HCT116 (cell line): ENCODE measurements around the gene DNTT. TPM values are rescaled to one million over a fixed set of nuclear protein-coding genes. Genes with fewer than 3 reads are reported as not detected.

Experiments
- ATAC-seq: fragments of 200-7000 bp; cut with Tn5 transposase; 2 replicates; pipeline ENCODE4 v1.9.1; 2020; ENCODE audit warnings: mild to moderate bottlenecking, moderate library complexity
- BruUV-seq: library from RNA; stranded (reverse); fragments of 400-500 nt; replicated peaks from 2 replicates; lab custom pipeline; 2021; lab: Mats Ljungman, UMichigan
- CTCF ChIA-PET: fragments of 300-600 bp; sonication (Branson Sonifier 250); formaldehyde crosslinking; loops from one replicate; lab custom pipeline; 2021; ENCODE audit warnings: antibody characterized with exemption; lab: Charles Lee
- POLR2A ChIA-PET: fragments of 300-600, 350-600 bp; sonication (Branson Sonifier 250); formaldehyde crosslinking; loops from one replicate; lab custom pipeline; 2021; ENCODE audit warnings: antibody characterized with exemption; lab: Charles Lee
- RAD21 ChIA-PET, 2 experiments: fragments of 300-600 bp; sonication (Branson Sonifier 250); formaldehyde crosslinking; loops; one replicate each; lab custom pipeline; 2023; ENCODE audit warnings: low total read pairs in 2 of 2; ENCODE audit not compliant: uncharacterized antibody in 2 of 2, unreplicated experiment in 2 of 2, low non-redundant PET in 1 of 2; lab: Charles Lee
- DNase-seq: peaks from one replicate; pipeline ENCODE4 v3.0.0-alpha.2; 2010; ENCODE audit warnings: low read depth, low spot score
- H2AFZ ChIP-seq: fragments of 200-600 bp; shearing (Covaris generic), sonication (generic); 2 replicates; pipeline ENCODE4 v1.6.1; 2017; ENCODE audit warnings: low read depth, mixed run types, mixed read lengths, antibody characterized with exemption, low read length; ENCODE audit not compliant: poor library complexity, severe bottlenecking
- H3K27ac ChIP-seq: 2 replicates; pipeline ENCODE4 v1.5.1; 2012; ENCODE audit warnings: low read depth, low read length
- H3K27me3 ChIP-seq: fragments of 200-600 bp; sonication (generic); 2 replicates; pipeline ENCODE4 v1.6.1; 2016; ENCODE audit warnings: mixed run types, low read length, mixed read lengths; ENCODE audit not compliant: insufficient read depth
- H3K36me3 ChIP-seq, 2 experiments: fragments of 200-500 bp in 1 of 2; fragments of 200-600 bp in 1 of 2; sonication (Bioruptor generic) in 1 of 2; sonication (generic) in 1 of 2; 2 replicates each; pipeline versions ENCODE4 v1.5.1 to v1.6.1; 2014 to 2016; ENCODE audit warnings: low read length in 2 of 2, inconsistent platforms in 1 of 2, mixed read lengths in 1 of 2, mixed run types in 1 of 2; ENCODE audit not compliant: insufficient read depth in 2 of 2, control insufficient read depth in 1 of 2
- H3K4me1 ChIP-seq, 2 experiments: fragments of 200-600 bp in 1 of 2; sonication (generic) in 1 of 2; 2 replicates each; pipeline versions ENCODE4 v1.5.1 to v1.6.1; 2012 to 2017; ENCODE audit warnings: low read length in 2 of 2, inconsistent platforms in 1 of 2, mild to moderate bottlenecking in 1 of 2, mixed read lengths in 1 of 2, mixed run types in 1 of 2, moderate library complexity in 1 of 2; ENCODE audit not compliant: insufficient read depth in 2 of 2, control insufficient read depth in 1 of 2
- H3K4me2 ChIP-seq: fragments of 200-600 bp; sonication (generic); 2 replicates; pipeline ENCODE4 v1.6.1; 2017; ENCODE audit warnings: mixed run types, low read length, mixed read lengths
- H3K4me3 ChIP-seq, 2 experiments: fragments of 200-600 bp in 1 of 2; sonication (generic) in 1 of 2; replicated peaks in 1 of 2; 2 replicates each; pipeline ENCODE4 v1.5.1; 2011 to 2016; ENCODE audit warnings: low read length in 2 of 2, control low read depth in 1 of 2, low read depth in 1 of 2, mild to moderate bottlenecking in 1 of 2, mixed read lengths in 1 of 2, mixed run types in 1 of 2
- H3K79me2 ChIP-seq: fragments of 200-600 bp; sonication (generic); 2 replicates; pipeline ENCODE4 v1.6.1; 2017; ENCODE audit warnings: mild to moderate bottlenecking, mixed run types, low read length, moderate library complexity, mixed read lengths; ENCODE audit not compliant: insufficient read depth
- H3K9ac ChIP-seq: fragments of 200-600 bp; sonication (generic); 2 replicates; pipeline ENCODE4 v1.6.1; 2016; ENCODE audit warnings: low read length, mixed read lengths
- H3K9me2 ChIP-seq: fragments of 200-600 bp; sonication (generic), shearing (Covaris generic); 2 replicates; pipeline ENCODE4 v1.6.1; 2017; ENCODE audit warnings: mixed run types, mild to moderate bottlenecking, moderate library complexity; ENCODE audit not compliant: insufficient read depth
- H3K9me3 ChIP-seq, 2 experiments: fragments of 200-500 bp in 1 of 2; fragments of 200-600 bp in 1 of 2; sonication (Bioruptor generic) in 1 of 2; sonication (generic) in 1 of 2; 2 replicates each; pipeline ENCODE4 v1.6.1; 2014 to 2017; ENCODE audit warnings: low read length in 2 of 2, mixed read lengths in 2 of 2, inconsistent platforms in 1 of 2, low read depth in 1 of 2, mild to moderate bottlenecking in 1 of 2, mixed run types in 1 of 2, moderate library complexity in 1 of 2; ENCODE audit not compliant: control insufficient read depth in 1 of 2, insufficient read depth in 1 of 2
- H4K20me1 ChIP-seq: fragments of 200-600 bp; sonication (generic), shearing (Covaris generic); 2 replicates; pipeline ENCODE4 v1.6.1; 2017; ENCODE audit warnings: mixed run types, mild to moderate bottlenecking, moderate library complexity; ENCODE audit not compliant: insufficient read depth
- CEBPB ChIP-seq: IDR thresholded peaks from 2 replicates; pipeline ENCODE4 v1.6.1; 2012; ENCODE audit warnings: low read depth
- EGR1 ChIP-seq: IDR thresholded peaks from 2 replicates; pipeline ENCODE4 v1.6.1; 2012; ENCODE audit warnings: low read depth
- ELF1 ChIP-seq: IDR thresholded peaks from 2 replicates; pipeline ENCODE4 v1.6.1; 2012; ENCODE audit warnings: low read depth, borderline replicate concordance
- EZH2 ChIP-seq: fragments of 200-600 bp; sonication (generic); IDR thresholded peaks from 2 replicates; pipeline ENCODE4 v1.6.1; 2017; ENCODE audit warnings: antibody characterized with exemption, mixed run types
- EZH2phosphoT487 ChIP-seq: fragments of 200-600 bp; IDR thresholded peaks from 2 replicates; pipeline ENCODE4 v1.6.1; 2018; ENCODE audit warnings: antibody characterized with exemption, borderline replicate concordance
- FOSL1 ChIP-seq: IDR thresholded peaks from 2 replicates; pipeline ENCODE4 v1.6.1; 2012; ENCODE audit warnings: low read depth
- JUND ChIP-seq: IDR thresholded peaks from 2 replicates; pipeline ENCODE4 v1.6.1; 2012
- POLR2A ChIP-seq: IDR thresholded peaks from 2 replicates; pipeline ENCODE4 v1.7.0; 2011; ENCODE audit warnings: borderline replicate concordance; ENCODE audit not compliant: insufficient read depth, insufficient read length; ENCODE audit errors: extremely low read depth
- POLR2AphosphoS5 ChIP-seq: IDR thresholded peaks from 2 replicates; pipeline ENCODE4 v1.6.1; 2011; ENCODE audit warnings: mild to moderate bottlenecking, low read depth, low read length, moderate library complexity
- RAD21 ChIP-seq: IDR thresholded peaks from 2 replicates; pipeline ENCODE4 v1.6.1; 2012; ENCODE audit warnings: low read depth, mild to moderate bottlenecking
- SP1 ChIP-seq: IDR thresholded peaks from 2 replicates; pipeline ENCODE4 v1.6.1; 2012; ENCODE audit warnings: low read depth
- SRF ChIP-seq: IDR thresholded peaks from 2 replicates; pipeline ENCODE4 v1.6.1; 2012; ENCODE audit warnings: low read depth
- TCF7L2 ChIP-seq: IDR thresholded peaks from 2 replicates; pipeline ENCODE4 v1.7.0; 2011; ENCODE audit warnings: borderline replicate concordance, inconsistent platforms; ENCODE audit not compliant: insufficient read depth, insufficient read length; ENCODE audit errors: extremely low read depth
- YY1 ChIP-seq: IDR thresholded peaks from 2 replicates; pipeline ENCODE4 v1.6.1; 2011; ENCODE audit warnings: low read length, low read depth, moderate library complexity, mild to moderate bottlenecking; ENCODE audit not compliant: insufficient replicate concordance; ENCODE audit errors: extremely low read depth
- ZNF274 ChIP-seq: fragments of 200-500 bp; sonication (Bioruptor generic); IDR thresholded peaks from 2 replicates; pipeline ENCODE4 v1.6.1; 2014; ENCODE audit warnings: mild to moderate bottlenecking, low read depth, low read length, inconsistent platforms
- intact Hi-C: fragments of 100-400 bp; cut with micrococcal nuclease; formaldehyde crosslinking; loops from 2 replicates; pipeline ENCODE4 v1.10.0; 2022
- total RNA-seq: library from RNA; stranded (reverse); gene quantifications from one replicate; pipeline ENCODE4 v1.2.1, GENCODE V29; 2021; ENCODE audit not compliant: unreplicated experiment
- TF ChIP-seq, protein P1 (sequence below): IDR thresholded peaks from 2 replicates; pipeline ENCODE4 v1.6.1; 2012
- TF ChIP-seq, protein P2 (sequence below): IDR thresholded peaks from 2 replicates; pipeline ENCODE4 v1.6.1; 2012; ENCODE audit warnings: low read depth
- TF ChIP-seq, protein P3 (sequence below), 3 experiments: fragments of 200-600 bp in 1 of 3; sonication (generic) in 1 of 3; IDR thresholded peaks in 2 of 3; conservative IDR thresholded peaks in 1 of 3; 2 replicates each; pipeline ENCODE4 v1.5.1; 2012 to 2017; ENCODE audit warnings: low read depth in 2 of 3, low read length in 2 of 3, antibody characterized with exemption in 1 of 3, borderline replicate concordance in 1 of 3, control low read depth in 1 of 3, mild to moderate bottlenecking in 1 of 3, mixed read lengths in 1 of 3, mixed run types in 1 of 3, moderate library complexity in 1 of 3; ENCODE audit not compliant: insufficient read depth in 1 of 3

Gene DNTT
- total RNA-seq, 1 experiment from 2014 or later, result not detected

DNA sequence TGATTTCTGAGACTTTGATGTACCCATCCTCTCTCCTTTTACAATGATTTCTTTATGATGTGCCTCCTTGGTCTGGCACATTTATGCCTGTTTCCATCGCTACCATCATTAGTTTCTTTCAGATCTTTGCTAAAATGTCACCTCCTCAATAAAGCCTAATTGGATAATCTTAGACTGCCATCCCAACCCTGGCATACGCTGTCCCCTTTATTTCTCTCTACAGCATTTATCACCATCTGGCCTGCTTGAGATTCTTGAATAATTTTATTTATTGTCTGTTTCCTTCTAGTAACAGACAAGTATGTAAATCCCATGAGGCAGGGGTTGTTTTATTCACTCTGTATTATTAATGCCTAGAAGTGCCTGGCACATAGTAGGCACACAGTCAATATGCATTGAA is 6.7 kb upstream of the DNTT start (continued):
- TF ChIP-seq ZNF274 (no peak), RAD21 (no peak), EZH2 (no peak), YY1 (no peak), CEBPB (no peak), SP1 (no peak), POLR2AphosphoS5 (no peak)
- TF ChIP-seq, protein P1, sequence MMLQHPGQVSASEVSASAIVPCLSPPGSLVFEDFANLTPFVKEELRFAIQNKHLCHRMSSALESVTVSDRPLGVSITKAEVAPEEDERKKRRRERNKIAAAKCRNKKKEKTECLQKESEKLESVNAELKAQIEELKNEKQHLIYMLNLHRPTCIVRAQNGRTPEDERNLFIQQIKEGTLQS, result no peak

DNA sequence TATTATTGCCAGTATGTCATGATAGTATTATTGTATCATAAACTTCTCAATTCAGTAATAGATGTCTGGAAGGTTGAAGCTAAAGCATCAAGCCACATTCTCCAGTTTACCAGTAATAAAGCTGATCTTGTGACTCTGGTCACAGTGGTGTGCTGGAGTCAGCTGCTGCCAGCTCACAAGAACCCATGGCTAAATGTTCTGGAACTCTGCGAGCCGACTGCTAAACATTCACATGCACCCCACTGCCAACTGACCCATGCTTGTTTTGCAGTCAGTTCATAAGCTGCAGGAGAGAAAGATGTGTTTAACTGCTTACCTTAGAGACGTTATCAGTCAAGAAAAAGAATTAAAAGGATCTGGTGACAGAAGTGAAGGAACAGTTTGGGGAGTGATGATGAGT is 5.9 kb upstream of the DNTT start:
- no TSS peak for BruUV-seq
- H3K9ac ChIP-seq, result no peak overlapping the region
- H4K20me1 ChIP-seq, result no peaks in the 10 kb centered on the region
- DNase-seq (no peak), ATAC-seq (no peak)
- H3K4me1 ChIP-seq, result no peaks in the 10 kb centered on the region
- H3K27ac ChIP-seq, result no peak overlapping the region
- peaks cover 42% of the 10 kb centered on the region for H3K27me3 ChIP-seq
- no peaks in the 10 kb centered on the region for H3K79me2 ChIP-seq
- H3K9me2 ChIP-seq, result no peaks in the 10 kb centered on the region
- no peak overlapping the region for H3K4me3 ChIP-seq
- intact Hi-C loops, result loop anchor here (10.0 kb wide), 2 partner anchors 154 to 254 kb away; partner anchors contain the start of gene CCNJ
- no peak overlapping the region for H2AFZ ChIP-seq
- H3K4me2 ChIP-seq, result no peak overlapping the region
- no peaks in the 10 kb centered on the region for H3K36me3 ChIP-seq
- POLR2A ChIA-PET, result no interaction called here
- CTCF ChIA-PET, result interaction anchor here (1.2 kb wide), 1 partner anchor 36 kb away, joined by 4 read pairs; no protein-coding TSS in a partner anchor
- no peaks in the 10 kb centered on the region for H3K9me3 ChIP-seq
- RAD21 ChIA-PET, result no interaction called here
- no peak for TF ChIP-seq JUND
- TF ChIP-seq SRF, result no peak
- TF ChIP-seq ELF1, result no peak
- TF ChIP-seq RAD21, result no peak
- TF ChIP-seq ZNF274, result no peak
- TF ChIP-seq POLR2A, result no peak
- TF ChIP-seq, protein P2, sequence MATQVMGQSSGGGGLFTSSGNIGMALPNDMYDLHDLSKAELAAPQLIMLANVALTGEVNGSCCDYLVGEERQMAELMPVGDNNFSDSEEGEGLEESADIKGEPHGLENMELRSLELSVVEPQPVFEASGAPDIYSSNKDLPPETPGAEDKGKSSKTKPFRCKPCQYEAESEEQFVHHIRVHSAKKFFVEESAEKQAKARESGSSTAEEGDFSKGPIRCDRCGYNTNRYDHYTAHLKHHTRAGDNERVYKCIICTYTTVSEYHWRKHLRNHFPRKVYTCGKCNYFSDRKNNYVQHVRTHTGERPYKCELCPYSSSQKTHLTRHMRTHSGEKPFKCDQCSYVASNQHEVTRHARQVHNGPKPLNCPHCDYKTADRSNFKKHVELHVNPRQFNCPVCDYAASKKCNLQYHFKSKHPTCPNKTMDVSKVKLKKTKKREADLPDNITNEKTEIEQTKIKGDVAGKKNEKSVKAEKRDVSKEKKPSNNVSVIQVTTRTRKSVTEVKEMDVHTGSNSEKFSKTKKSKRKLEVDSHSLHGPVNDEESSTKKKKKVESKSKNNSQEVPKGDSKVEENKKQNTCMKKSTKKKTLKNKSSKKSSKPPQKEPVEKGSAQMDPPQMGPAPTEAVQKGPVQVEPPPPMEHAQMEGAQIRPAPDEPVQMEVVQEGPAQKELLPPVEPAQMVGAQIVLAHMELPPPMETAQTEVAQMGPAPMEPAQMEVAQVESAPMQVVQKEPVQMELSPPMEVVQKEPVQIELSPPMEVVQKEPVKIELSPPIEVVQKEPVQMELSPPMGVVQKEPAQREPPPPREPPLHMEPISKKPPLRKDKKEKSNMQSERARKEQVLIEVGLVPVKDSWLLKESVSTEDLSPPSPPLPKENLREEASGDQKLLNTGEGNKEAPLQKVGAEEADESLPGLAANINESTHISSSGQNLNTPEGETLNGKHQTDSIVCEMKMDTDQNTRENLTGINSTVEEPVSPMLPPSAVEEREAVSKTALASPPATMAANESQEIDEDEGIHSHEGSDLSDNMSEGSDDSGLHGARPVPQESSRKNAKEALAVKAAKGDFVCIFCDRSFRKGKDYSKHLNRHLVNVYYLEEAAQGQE, result no peak
- TF ChIP-seq EZH2phosphoT487, result no peak
- no peak for TF ChIP-seq SP1
- TF ChIP-seq CEBPB, result no peak
- TF ChIP-seq FOSL1, result no peak
- TF ChIP-seq, protein P3, sequence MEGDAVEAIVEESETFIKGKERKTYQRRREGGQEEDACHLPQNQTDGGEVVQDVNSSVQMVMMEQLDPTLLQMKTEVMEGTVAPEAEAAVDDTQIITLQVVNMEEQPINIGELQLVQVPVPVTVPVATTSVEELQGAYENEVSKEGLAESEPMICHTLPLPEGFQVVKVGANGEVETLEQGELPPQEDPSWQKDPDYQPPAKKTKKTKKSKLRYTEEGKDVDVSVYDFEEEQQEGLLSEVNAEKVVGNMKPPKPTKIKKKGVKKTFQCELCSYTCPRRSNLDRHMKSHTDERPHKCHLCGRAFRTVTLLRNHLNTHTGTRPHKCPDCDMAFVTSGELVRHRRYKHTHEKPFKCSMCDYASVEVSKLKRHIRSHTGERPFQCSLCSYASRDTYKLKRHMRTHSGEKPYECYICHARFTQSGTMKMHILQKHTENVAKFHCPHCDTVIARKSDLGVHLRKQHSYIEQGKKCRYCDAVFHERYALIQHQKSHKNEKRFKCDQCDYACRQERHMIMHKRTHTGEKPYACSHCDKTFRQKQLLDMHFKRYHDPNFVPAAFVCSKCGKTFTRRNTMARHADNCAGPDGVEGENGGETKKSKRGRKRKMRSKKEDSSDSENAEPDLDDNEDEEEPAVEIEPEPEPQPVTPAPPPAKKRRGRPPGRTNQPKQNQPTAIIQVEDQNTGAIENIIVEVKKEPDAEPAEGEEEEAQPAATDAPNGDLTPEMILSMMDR (IDR thresholded peaks at IDR 0.05 in 2 of 3, conservative IDR thresholded peaks at IDR 0.05 in 1 of 3; ENCODE audit: borderline replicate concordance in 1 of 3, insufficient read depth in 1 of 3, low read depth in 2 of 3, low read length in 2 of 3), result no peak
- TF ChIP-seq, protein P1, result no peak
- no peak for TF ChIP-seq TCF7L2
- no peak for TF ChIP-seq EGR1
- no peak for TF ChIP-seq EZH2
- no peak for TF ChIP-seq POLR2AphosphoS5
